ENCODE measurements around the gene SYT1.

SYT1 gene

GRCh38 chr12:79191391-79191790 lies 326.8 kb downstream of the SYT1 start:
- Histone ChIP-seq H3K36me3 (ENCODE audit: low read depth) (no peaks in the 10 kb centered on the region), H3K9me3 (ENCODE audit: severe bottlenecking) (no peaks in the 10 kb centered on the region), H3K27me3 (ENCODE audit: insufficient read depth, poor library complexity, severe bottlenecking) (no peaks in the 10 kb centered on the region), H3K27ac (ENCODE audit: poor library complexity, severe bottlenecking) (no peak overlapping the region), H3K4me3 (ENCODE audit: severe bottlenecking) (no peak overlapping the region), H3K4me1 (ENCODE audit: insufficient read depth, poor library complexity, severe bottlenecking) (no peaks in the 10 kb centered on the region)
- no peak for TF ChIP-seq CTCF (IDR thresholded peaks at IDR 0.05; ENCODE audit: poor library complexity, severe bottlenecking)
- ATAC-seq (ENCODE audit: low read depth) (no peak), DNase-seq (ENCODE audit: low spot score) (no peak)

GRCh38 chr12:79194595-79194994 lies 330.0 kb downstream of the SYT1 start:
- no peaks in the 10 kb centered on the region for H3K9me3 ChIP-seq (ENCODE audit: severe bottlenecking)
- no peak; the same call in 2 of the 3 replicates for ATAC-seq (ENCODE audit: low read depth)

GRCh38 chr12:79199166-79199565 lies 334.6 kb downstream of the SYT1 start:
- H3K4me3 ChIP-seq (ENCODE audit: severe bottlenecking): no peak overlapping the region
- H3K27ac ChIP-seq (ENCODE audit: poor library complexity, severe bottlenecking): no peak overlapping the region
- H3K27me3 ChIP-seq (ENCODE audit: insufficient read depth, poor library complexity, severe bottlenecking): no peaks in the 10 kb centered on the region
- H3K36me3 ChIP-seq (ENCODE audit: low read depth): no peaks in the 10 kb centered on the region
- TF ChIP-seq CTCF (IDR thresholded peaks at IDR 0.05; ENCODE audit: poor library complexity, severe bottlenecking): no peak
- no peaks in the 10 kb centered on the region for H3K4me1 ChIP-seq (ENCODE audit: insufficient read depth, poor library complexity, severe bottlenecking)
- ATAC-seq (ENCODE audit: low read depth) (no peak), DNase-seq (ENCODE audit: low spot score) (no peak)
- H3K9me3 ChIP-seq (ENCODE audit: severe bottlenecking): no peaks in the 10 kb centered on the region

More at GRCh38 chr12:79194595-79194994, 330.0 kb downstream of the SYT1 start:
- H3K4me1 ChIP-seq (ENCODE audit: insufficient read depth, poor library complexity, severe bottlenecking): no peaks in the 10 kb centered on the region
- no peaks in the 10 kb centered on the region for H3K27me3 ChIP-seq (ENCODE audit: insufficient read depth, poor library complexity, severe bottlenecking)
- DNase-seq (ENCODE audit: low spot score): no peak
- H3K27ac ChIP-seq (ENCODE audit: poor library complexity, severe bottlenecking): no peak overlapping the region
- no peaks in the 10 kb centered on the region for H3K36me3 ChIP-seq (ENCODE audit: low read depth)
- TF ChIP-seq CTCF (IDR thresholded peaks at IDR 0.05; ENCODE audit: poor library complexity, severe bottlenecking): no peak
- H3K4me3 ChIP-seq (ENCODE audit: severe bottlenecking): no peak overlapping the region

- no peak for DNase-seq (ENCODE audit: low spot score)
Observed at GRCh38 chr12:79200176-79200575, 335.6 kb downstream of the SYT1 start.

More at GRCh38 chr12:79200176-79200575, 335.6 kb downstream of the SYT1 start:
- Histone ChIP-seq H3K9me3 (ENCODE audit: severe bottlenecking) (no peaks in the 10 kb centered on the region), H3K27ac (ENCODE audit: poor library complexity, severe bottlenecking) (no peak overlapping the region), H3K27me3 (ENCODE audit: insufficient read depth, poor library complexity, severe bottlenecking) (no peaks in the 10 kb centered on the region), H3K4me1 (ENCODE audit: insufficient read depth, poor library complexity, severe bottlenecking) (no peaks in the 10 kb centered on the region), H3K36me3 (ENCODE audit: low read depth) (no peaks in the 10 kb centered on the region), H3K4me3 (ENCODE audit: severe bottlenecking) (no peak overlapping the region)
- ATAC-seq (ENCODE audit: low read depth): no peak
- TF ChIP-seq CTCF (IDR thresholded peaks at IDR 0.05; ENCODE audit: poor library complexity, severe bottlenecking): no peak

All from RWPE2 (cell line).